Tibial nerve (tissue), 3 donors: ENCODE measurements around the gene CRHR2.

Experiments used
- POLR2A ChIP-seq, 2 donors: fragments of 450-650 bp; IDR thresholded peaks; one replicate each; pipeline ENCODE4 v1.6.1; 2017; ENCODE audit warnings: antibody characterized with exemption in 2 of 2, mild to moderate bottlenecking in 2 of 2, moderate library complexity in 2 of 2
- TF ChIP-seq, protein P1 (sequence below), 5 experiments: fragments of 200-600 bp in 3 of 5; fragments of 450-650 bp in 2 of 5; sonication (generic) in 3 of 5; IDR thresholded peaks; one replicate each; pipeline ENCODE4 v1.5.1; 2016 to 2019; ENCODE audit warnings: antibody characterized with exemption in 5 of 5, mild to moderate bottlenecking in 3 of 5, moderate library complexity in 2 of 5

DNA sequence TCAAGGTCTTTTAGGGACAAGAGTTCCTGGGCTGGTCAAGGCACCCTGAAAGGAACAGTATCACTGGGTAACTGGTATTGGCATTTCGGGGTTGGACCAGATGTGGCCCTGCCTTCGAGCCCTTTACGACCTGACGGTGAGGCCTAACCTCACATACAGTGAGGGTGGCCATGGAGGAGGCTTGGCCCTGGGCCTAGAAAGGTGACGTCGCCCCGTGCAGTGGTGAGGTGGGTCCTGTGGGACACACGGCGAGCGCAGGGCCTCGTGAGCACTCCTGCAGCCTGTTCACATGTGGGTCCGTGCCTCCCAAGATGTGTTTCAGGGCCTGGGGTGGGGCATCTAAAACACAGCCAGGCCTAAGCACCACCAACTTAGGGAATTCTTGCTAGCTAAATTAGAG, 36.1 kb downstream of the CRHR2 start:
- no peak for TF ChIP-seq POLR2A (IDR thresholded peaks at IDR 0.05)
- TF ChIP-seq, protein P1, sequence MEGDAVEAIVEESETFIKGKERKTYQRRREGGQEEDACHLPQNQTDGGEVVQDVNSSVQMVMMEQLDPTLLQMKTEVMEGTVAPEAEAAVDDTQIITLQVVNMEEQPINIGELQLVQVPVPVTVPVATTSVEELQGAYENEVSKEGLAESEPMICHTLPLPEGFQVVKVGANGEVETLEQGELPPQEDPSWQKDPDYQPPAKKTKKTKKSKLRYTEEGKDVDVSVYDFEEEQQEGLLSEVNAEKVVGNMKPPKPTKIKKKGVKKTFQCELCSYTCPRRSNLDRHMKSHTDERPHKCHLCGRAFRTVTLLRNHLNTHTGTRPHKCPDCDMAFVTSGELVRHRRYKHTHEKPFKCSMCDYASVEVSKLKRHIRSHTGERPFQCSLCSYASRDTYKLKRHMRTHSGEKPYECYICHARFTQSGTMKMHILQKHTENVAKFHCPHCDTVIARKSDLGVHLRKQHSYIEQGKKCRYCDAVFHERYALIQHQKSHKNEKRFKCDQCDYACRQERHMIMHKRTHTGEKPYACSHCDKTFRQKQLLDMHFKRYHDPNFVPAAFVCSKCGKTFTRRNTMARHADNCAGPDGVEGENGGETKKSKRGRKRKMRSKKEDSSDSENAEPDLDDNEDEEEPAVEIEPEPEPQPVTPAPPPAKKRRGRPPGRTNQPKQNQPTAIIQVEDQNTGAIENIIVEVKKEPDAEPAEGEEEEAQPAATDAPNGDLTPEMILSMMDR (IDR thresholded peaks at IDR 0.05), result no peak
